Ovary (tissue), 9 donors: ENCODE results near the gene PPP1R1B. TPM values are rescaled to one million over a fixed set of nuclear protein-coding genes. Genes with fewer than 3 reads are reported as not detected.

Experiments used
- DNase-seq, 5 donors: peaks; one replicate each; pipeline ENCODE4 v3.0.0-alpha.2; 2019 to 2020
- H3K27ac ChIP-seq, 2 donors: fragments of 200-600 bp; one replicate each; pipeline versions ENCODE4 v1.5.1 to v1.8.0; 2019 to 2022
- H3K27me3 ChIP-seq: fragments of 200-600 bp; one replicate; pipeline ENCODE4 v1.8.0; 2022
- H3K36me3 ChIP-seq: fragments of 200-600 bp; sonication (generic); one replicate; pipeline ENCODE4 v1.5.1; 2019
- H3K4me1 ChIP-seq: one replicate; pipeline ENCODE4 v1.8.1; 2013; ENCODE audit warnings: mild to moderate bottlenecking, moderate library complexity; ENCODE audit not compliant: insufficient read depth
- H3K4me3 ChIP-seq: fragments of 200-600 bp; sonication (generic); one replicate; pipeline ENCODE4 v1.5.1; 2017
- H3K9me3 ChIP-seq, 2 donors: fragments of 200-600 bp in 1 of 2; sonication (generic) in 1 of 2; one replicate each; pipeline versions ENCODE4 v1.5.1 to v1.8.1; 2013 to 2019; ENCODE audit warnings: mild to moderate bottlenecking in 1 of 2, moderate library complexity in 1 of 2
- CTCF ChIP-seq, 3 donors: fragments of 450-650 bp in 2 of 3; fragments of 200-600 bp in 1 of 3; IDR thresholded peaks; one replicate each; pipeline versions ENCODE4 v1.5.1 to v1.8.0; 2016 to 2022; ENCODE audit warnings: antibody characterized with exemption in 3 of 3, mild to moderate bottlenecking in 1 of 3
- EP300 ChIP-seq: sonication (generic); formaldehyde crosslinking; IDR thresholded peaks from one replicate; pipeline ENCODE4 v1.6.1; 2017; ENCODE audit warnings: antibody characterized with exemption
- POLR2A ChIP-seq: fragments of 450-650 bp; IDR thresholded peaks from one replicate; pipeline ENCODE4 v1.6.1; 2017; ENCODE audit warnings: antibody characterized with exemption, mild to moderate bottlenecking, moderate library complexity
- WGBS, 3 donors: extraction: QIAGEN DNeasy Blood & Tissue Kit in 1 of 3; methylation state at CpG; one replicate each; pipeline versions ENCODE4 v1.1.5 to v1.1.7; 2013 to 2017; 5-methylcytosine and 5-hydroxymethylcytosine counted together
- intact Hi-C, 4 donors: fragments of 100-400 bp; cut with DNase I; formaldehyde crosslinking; loops; one replicate each; pipeline versions ENCODE4 v1.11.0 to v1.15.1; 2022 to 2023
- polyA plus RNA-seq, 2 donors: library from polyadenylated mRNA; stranded (reverse); fragments of 200-250 nt in 1 of 2; fragments of 350-450 nt in 1 of 2; fragmentation: Illumina TruSeq in 1 of 2; extraction: RNeasy Lipid Tissue Mini Kit (QIAGEN cat#74804) in 1 of 2; gene quantifications; one replicate each; pipeline ENCODE4 v1.2.3, GENCODE V29; 2013 to 2014
- total RNA-seq, 7 donors: library from RNA; depleted of rRNA in 2 of 7; stranded (reverse); fragments of >200 nt in 2 of 7; fragmentation: NEBNext Ultra II Directional in 3 of 7; extraction: Animal tissue kit (Norgen Biotek cat#: 25700) in 3 of 7; gene quantifications; one replicate each; pipeline versions ENCODE4 v1.1.0 to v1.2.4, GENCODE V29; 2016 to 2023
- donor health status: DM: no; HTN: no; CAD: no; lungs with moderate emphysema.
- donor health status: DM: no; HTN: no; CAD: no.
- donor health status: Bipolar disorder and iron deficiency.
- donor health status: DM: yes; HTN: yes; CAD: no.
- donor health status: DM: no; HTN: no; CAD: no.
- donor health status: DM: yes; HTN: yes; CAD: no.

PPP1R1B gene
- total and polyA plus RNA-seq, 9 donors, result 0.43 to 23.0 (median 10.1) TPM

DNA sequence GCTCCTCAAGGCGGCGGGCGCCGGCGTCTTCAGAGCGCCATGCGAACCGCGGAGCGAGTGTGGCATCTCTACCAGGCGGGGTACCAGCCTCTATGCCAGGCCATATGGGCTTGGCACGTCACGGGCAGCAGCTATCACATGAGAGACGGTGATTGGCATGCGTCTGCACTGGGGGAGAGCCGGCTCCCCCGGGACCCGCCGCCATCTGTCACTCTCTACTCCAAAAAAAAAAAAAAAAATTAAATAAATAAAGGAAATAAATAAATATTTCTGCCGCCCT lies 19.0 kb upstream of the PPP1R1B start, which contains the start of gene NEUROD2:
TSS of gene NEUROD2 (minus strand) at position 70 of the 280 bp plus-strand sequence. CDS start 1,321 bp downstream, outside the sequence.
- Histone ChIP-seq H3K36me3 (no peaks in the 10 kb centered on the region), H3K9me3 (no peaks in the 10 kb centered on the region), H3K27me3 (peaks cover 2% of the 10 kb centered on the region), H3K4me3 (no peak within 1 kb of the TSS), H3K4me1 (peaks cover 5% of the 10 kb centered on the region), H3K27ac (no peak within 1 kb of the TSS)
- intact Hi-C loops, result no loop called here
- WGBS, 3 donors, result 3 to 4% (median 3%) methylated on average over 20 of the region's 20 CpGs
- TF ChIP-seq EP300 (no peak), POLR2A (no peak), CTCF (IDR thresholded peaks at IDR 0.05) (no peak)
- DNase-seq, result no peak

GRCh38 chr17:39608142-39608981 lies 18.4 kb upstream of the PPP1R1B start:
- no peaks in the 10 kb centered on the region for H3K36me3 ChIP-seq
- H3K27me3 ChIP-seq, result peaks cover 2% of the 10 kb centered on the region
- 9 to 10% (median 10%) methylated on average over 15 of the region's 15 CpGs for WGBS, 3 donors
- peaks cover 5% of the 10 kb centered on the region for H3K4me1 ChIP-seq
- no peak for DNase-seq
- H3K27ac ChIP-seq, result no peak overlapping the region
- intact Hi-C loops, result no loop called here
- no peak for TF ChIP-seq EP300
- no peak for TF ChIP-seq POLR2A
- no peak for TF ChIP-seq CTCF (IDR thresholded peaks at IDR 0.05)
- no peak overlapping the region for H3K4me3 ChIP-seq
- no peaks in the 10 kb centered on the region for H3K9me3 ChIP-seq

GRCh38 chr17:39609416-39610025 lies 17.2 kb upstream of the PPP1R1B start:
- no peaks in the 10 kb centered on the region for H3K9me3 ChIP-seq
- no peaks in the 10 kb centered on the region for H3K36me3 ChIP-seq
- no peak overlapping the region for H3K27ac ChIP-seq
- intact Hi-C loops, result no loop called here
- peaks cover 2% of the 10 kb centered on the region for H3K27me3 ChIP-seq
- no peak overlapping the region for H3K4me3 ChIP-seq
- DNase-seq, result no peak
- H3K4me1 ChIP-seq, result peaks cover 5% of the 10 kb centered on the region
- WGBS, 3 donors, result 80 to 89% (median 86%) methylated on average over 4 of the region's 4 CpGs
- TF ChIP-seq CTCF (IDR thresholded peaks at IDR 0.05) (no peak), EP300 (no peak), POLR2A (no peak)

- H3K4me1 ChIP-seq, result no peaks in the 10 kb centered on the region
- intact Hi-C loops, result no loop called here
- no peak for DNase-seq
Measured at GRCh38 chr17:39611401-39612112, 15.2 kb upstream of the PPP1R1B start.

More at GRCh38 chr17:39611401-39612112, 15.2 kb upstream of the PPP1R1B start:
- 74 to 79% (median 77%) methylated on average over 9 of the region's 9 CpGs for WGBS, 3 donors
- Histone ChIP-seq H3K4me3 (no peak overlapping the region), H3K27me3 (no peaks in the 10 kb centered on the region), H3K36me3 (no peaks in the 10 kb centered on the region), H3K27ac (no peak overlapping the region), H3K9me3 (no peaks in the 10 kb centered on the region)
- no peak for TF ChIP-seq POLR2A
- no peak for TF ChIP-seq EP300
- no peak for TF ChIP-seq CTCF (IDR thresholded peaks at IDR 0.05)
